HG02588 (cell line): ENCODE measurements around the gene UNC5CL.
A peak's percentile ranks its signal among the peaks of the same experiment; 100 is the strongest.
"Not testable (repeated sequence)": the region's sequence is repeated elsewhere in the genome, so short reads cannot be mapped to it uniquely, and the experiment has no call there.

Source experiments
- ATAC-seq: cut with Tn5 transposase; IDR thresholded peaks from one replicate; pipeline ENCODE4 v1.9.1; 2021; ENCODE audit warnings: mild to moderate bottlenecking, moderate library complexity; ENCODE audit not compliant: unreplicated experiment

Gene UNC5CL

GRCh38 chr6:41040940-41041536 lies 2.0 kb upstream of the UNC5CL start:
- no peak for ATAC-seq

- ATAC-seq: no peak
These were observed 1.3 kb upstream of the UNC5CL start for GRCh38 chr6:41040101-41040939.

- ATAC-seq: no peak
These were observed 816 bp downstream of the UNC5CL start for GRCh38 chr6:41038205-41038604.

GRCh38 chr6:41037107-41037900 lies 1.7 kb downstream of the UNC5CL start:
- ATAC-seq: no peak

GRCh38 chr6:41036601-41037000 lies 2.4 kb downstream of the UNC5CL start:
- no peak for ATAC-seq

- no peak for ATAC-seq
These were observed 2.8 kb downstream of the UNC5CL start for GRCh38 chr6:41036186-41036585.

- ATAC-seq: no peak
These were observed 5.2 kb downstream of the UNC5CL start for GRCh38 chr6:41033776-41034175.

GRCh38 chr6:41032830-41033229 lies 6.2 kb downstream of the UNC5CL start:
- ATAC-seq: no peak

GRCh38 chr6:41028561-41029412 lies 10.2 kb downstream of the UNC5CL start:
- ATAC-seq: peak; percentile 19

GRCh38 chr6:41027799-41028560 lies 11.0 kb downstream of the UNC5CL start:
- peak; percentile 91 for ATAC-seq

- no peak for ATAC-seq
These were observed 11.8 kb downstream of the UNC5CL start for GRCh38 chr6:41027241-41027640.

- ATAC-seq: no peak
These were observed 13.0 kb downstream of the UNC5CL start for GRCh38 chr6:41025966-41026530.

GRCh38 chr6:41023114-41023513 lies 15.9 kb downstream of the UNC5CL start:
- no peak for ATAC-seq

- no peak for ATAC-seq
These were observed 16.7 kb downstream of the UNC5CL start for GRCh38 chr6:41022294-41022693.

- ATAC-seq: no peak
These were observed 17.2 kb downstream of the UNC5CL start for GRCh38 chr6:41021832-41022231.

GRCh38 chr6:41017663-41018062 lies 21.4 kb downstream of the UNC5CL start:
- ATAC-seq: no peak

- ATAC-seq: not testable (repeated sequence)
These were observed 23.2 kb downstream of the UNC5CL start for GRCh38 chr6:41015860-41016259.

GRCh38 chr6:41014780-41015179 lies 24.2 kb downstream of the UNC5CL start:
- no peak for ATAC-seq

- no peak for ATAC-seq
These were observed 25.4 kb downstream of the UNC5CL start for GRCh38 chr6:41013466-41014153.
